HepG2 (cell line): ENCODE data around the gene CPS1. TPM values are rescaled to one million over a fixed set of nuclear protein-coding genes. Genes with fewer than 3 reads are reported as not detected.

Experiments used
- ATAC-seq: fragments of 200-7000 bp; cut with Tn5 transposase; 3 replicates; pipeline ENCODE4 v1.9.1; 2020; ENCODE audit warnings: mild to moderate bottlenecking, moderate library complexity
- BruUV-seq: library from RNA; stranded (reverse); fragments of 400-500 nt; replicated peaks from 2 replicates; lab custom pipeline; 2021; lab: Mats Ljungman, UMichigan
- CTCF ChIA-PET: fragments of 300-600 bp; formaldehyde crosslinking; extraction: SDS; loops from one replicate; lab custom pipeline; 2021; ENCODE audit warnings: low total read pairs, inconsistent platforms, low intra/inter-chr PET ratio; lab: Yijun Ruan, JAX
- POLR2A ChIA-PET: fragments of 350-600 bp; sonication (Branson Sonifier 250); formaldehyde crosslinking; loops from one replicate; lab custom pipeline; 2020; ENCODE audit warnings: antibody characterized with exemption, inconsistent platforms; lab: Yijun Ruan, JAX
- DNase-seq: peaks from one replicate; pipeline ENCODE4 v3.0.0-alpha.2; 2015; ENCODE audit warnings: low spot score
- FAIRE-seq: peaks from 3 replicates; lab custom pipeline; 2011; peaks lifted over from hg19 to GRCh38; lab: Jason Lieb, UNC
- H2AFZ ChIP-seq: one replicate; pipeline ENCODE4 v1.6.1; 2011; ENCODE audit warnings: low read length, inconsistent platforms
- H3K27ac ChIP-seq: fragments of 300-600 bp; 3 replicates; pipeline ENCODE4 v1.8.0; 2011; ENCODE audit warnings: mixed run types, mild to moderate bottlenecking, mixed read lengths, low read length, inconsistent platforms; ENCODE audit not compliant: insufficient read depth; ENCODE audit errors: extremely low read length
- H3K27me3 ChIP-seq, 2 experiments: fragments of 200-600 bp in 1 of 2; 2 replicates in 1 of 2; 3 replicates in 1 of 2; pipeline versions ENCODE4 v1.6.0 to v1.8.0; 2011; ENCODE audit warnings: low read length in 2 of 2, mild to moderate bottlenecking in 2 of 2, moderate library complexity in 2 of 2, inconsistent platforms in 1 of 2; ENCODE audit not compliant: insufficient read depth in 2 of 2, control insufficient read depth in 1 of 2
- H3K36me3 ChIP-seq, 2 experiments: fragments of 200-600 bp in 1 of 2; replicated peaks in 1 of 2; 2 replicates in 1 of 2; 3 replicates in 1 of 2; pipeline versions ENCODE4 v1.5.1 to v1.8.0; 2011; ENCODE audit warnings: low read length in 2 of 2, inconsistent platforms in 1 of 2; ENCODE audit not compliant: insufficient read depth in 2 of 2, control insufficient read depth in 1 of 2
- H3K4me1 ChIP-seq: 2 replicates; pipeline ENCODE4 v1.5.1; 2012; ENCODE audit warnings: low read length, inconsistent platforms; ENCODE audit not compliant: insufficient read depth
- H3K4me2 ChIP-seq: 2 replicates; pipeline ENCODE4 v1.6.0; 2011; ENCODE audit warnings: low read depth, low read length, inconsistent platforms
- H3K4me3 ChIP-seq, 3 experiments: fragments of 200-600 bp in 1 of 3; sonication (generic), shearing (Covaris generic) in 1 of 3; replicated peaks in 1 of 3; 2 replicates each; pipeline ENCODE4 v1.5.1; 2011 to 2016; ENCODE audit warnings: low read length in 3 of 3, inconsistent platforms in 2 of 3, low read depth in 2 of 3, mild to moderate bottlenecking in 2 of 3, control low read depth in 1 of 3, mixed read lengths in 1 of 3; ENCODE audit not compliant: insufficient read depth in 1 of 3
- H3K79me2 ChIP-seq: one replicate; pipeline ENCODE4 v1.6.1; 2011; ENCODE audit warnings: low read length, inconsistent platforms; ENCODE audit not compliant: insufficient read depth
- H3K9ac ChIP-seq: 2 replicates; pipeline ENCODE4 v1.6.0; 2011; ENCODE audit warnings: mild to moderate bottlenecking, low read depth, low read length, inconsistent platforms; ENCODE audit not compliant: insufficient read depth
- H3K9me3 ChIP-seq: 2 replicates; pipeline ENCODE4 v1.5.1; 2012; ENCODE audit warnings: mild to moderate bottlenecking, low read length
- H4K20me1 ChIP-seq: 2 replicates; pipeline ENCODE4 v1.6.0; 2011; ENCODE audit warnings: inconsistent platforms, mild to moderate bottlenecking, low read length, moderate library complexity; ENCODE audit not compliant: insufficient read depth
- DNMT1 ChIP-seq: sonication (generic); formaldehyde crosslinking; IDR thresholded peaks from 2 replicates; pipeline ENCODE4 v1.5.1; 2020; ENCODE audit warnings: mild to moderate bottlenecking, missing genetic modification reagents
- FOXM1 ChIP-seq: sonication (generic); formaldehyde crosslinking; IDR thresholded peaks from 2 replicates; pipeline ENCODE4 v1.5.0; 2020; ENCODE audit warnings: missing genetic modification reagents
- FOXP4 ChIP-seq: sonication (generic); formaldehyde crosslinking; IDR thresholded peaks from 2 replicates; pipeline ENCODE4 v1.4.0; 2020; ENCODE audit warnings: missing genetic modification reagents
- HDAC2 ChIP-seq: sonication (generic); formaldehyde crosslinking; IDR thresholded peaks from 2 replicates; pipeline ENCODE4 v1.4.0; 2020; ENCODE audit warnings: missing genetic modification reagents
- HMG20A ChIP-seq: IDR thresholded peaks from 2 replicates; pipeline ENCODE4 v1.6.1; 2016; ENCODE audit warnings: borderline replicate concordance
- KLF6 ChIP-seq: IDR thresholded peaks from 2 replicates; pipeline ENCODE4 v1.8.0; 2016; ENCODE audit warnings: missing biosample characterization, missing genetic modification reagents
- NR2F1 ChIP-seq, 2 experiments: fragments of 450-650 bp in 1 of 2; formaldehyde crosslinking in 1 of 2; IDR thresholded peaks; 2 replicates each; pipeline versions ENCODE4 v1.5.0 to v1.6.1; 2016 to 2020; ENCODE audit warnings: mild to moderate bottlenecking in 1 of 2, missing compliant biosample characterization in 1 of 2, missing genetic modification reagents in 1 of 2, moderate library complexity in 1 of 2
- SOX5 ChIP-seq: IDR thresholded peaks from 2 replicates; pipeline ENCODE4 v1.6.1; 2016; ENCODE audit warnings: borderline replicate concordance
- ZBTB7B ChIP-seq: sonication (generic); formaldehyde crosslinking; IDR thresholded peaks from 2 replicates; pipeline ENCODE4 v1.4.0; 2020; ENCODE audit warnings: missing genetic modification reagents
- ZFP90 ChIP-seq: sonication (generic); formaldehyde crosslinking; IDR thresholded peaks from 2 replicates; pipeline ENCODE4 v1.8.0; 2022; ENCODE audit warnings: missing genetic modification reagents, mild to moderate bottlenecking, inconsistent platforms, borderline replicate concordance
- ZMYM4 ChIP-seq: sonication (generic); formaldehyde crosslinking; IDR thresholded peaks from 2 replicates; pipeline ENCODE4 v1.8.1; 2023; ENCODE audit warnings: mild to moderate bottlenecking, missing genetic modification reagents
- ZNF224 ChIP-seq: sonication (generic); formaldehyde crosslinking; IDR thresholded peaks from 2 replicates; pipeline ENCODE4 v1.5.0; 2020; ENCODE audit warnings: mild to moderate bottlenecking, missing genetic modification reagents
- ZNF280D ChIP-seq: sonication (generic); formaldehyde crosslinking; IDR thresholded peaks from 2 replicates; pipeline ENCODE4 v1.5.1; 2020; ENCODE audit warnings: mild to moderate bottlenecking, missing genetic modification reagents
- ZNF34 ChIP-seq: sonication (generic); formaldehyde crosslinking; IDR thresholded peaks from 2 replicates; pipeline ENCODE4 v1.4.0; 2020; ENCODE audit warnings: mild to moderate bottlenecking, missing genetic modification reagents, borderline replicate concordance
- ZNF550 ChIP-seq: sonication (generic); formaldehyde crosslinking; IDR thresholded peaks from 2 replicates; pipeline ENCODE4 v1.4.0; 2020; ENCODE audit warnings: mild to moderate bottlenecking, missing genetic modification reagents, borderline replicate concordance
- ZNF83 ChIP-seq: sonication (generic); formaldehyde crosslinking; IDR thresholded peaks from 2 replicates; pipeline ENCODE4 v1.4.0; 2020; ENCODE audit warnings: missing genetic modification reagents, mild to moderate bottlenecking, borderline replicate concordance
- ZSCAN21 ChIP-seq: sonication (generic); formaldehyde crosslinking; IDR thresholded peaks from 2 replicates; pipeline ENCODE4 v1.8.0; 2022; ENCODE audit warnings: mild to moderate bottlenecking, missing genetic modification reagents, moderate library complexity, borderline replicate concordance
- ZSCAN30 ChIP-seq: sonication (generic); formaldehyde crosslinking; IDR thresholded peaks from 2 replicates; pipeline ENCODE4 v1.5.0; 2020; ENCODE audit warnings: mild to moderate bottlenecking, missing genetic modification reagents
- WGBS: methylation state at CpG from one replicate; pipeline ENCODE4 v1.1.6; 2017; ENCODE audit warnings: low lambda C conversion rate; 5-methylcytosine and 5-hydroxymethylcytosine counted together
- in situ Hi-C: cut with HindIII; loops from 2 replicates; pipeline ENCODE4 v1.10.0; 2017; ENCODE audit warnings: low pct_unique_long_range_greater_than_20kb; ENCODE audit not compliant: extremely low pct_ligation_motif_present
- intact Hi-C: fragments of 100-400 bp; cut with micrococcal nuclease; formaldehyde crosslinking; loops from one replicate; pipeline ENCODE4 v1.10.0; 2022; ENCODE audit not compliant: unreplicated experiment
- polyA plus RNA-seq, 8 experiments: library from polyadenylated mRNA; depleted of rRNA in 3 of 8; stranded (reverse) in 7 of 8; unstranded in 1 of 8; fragments of >200 nt; fragmentation: Illumina TruSeq in 4 of 8; extraction: Trizol in 4 of 8; gene quantifications; 2 replicates each; pipeline versions ENCODE4 v1.2.1 to v1.2.3, GENCODE V29; 2011 to 2016; ENCODE audit warnings: low read depth in 4 of 8, missing spikeins in 1 of 8, mixed read lengths in 1 of 8; ENCODE audit not compliant: insufficient read depth in 1 of 8
- total RNA-seq, 5 experiments: library from RNA; depleted of rRNA; stranded (reverse); fragments of >200 nt; fragmentation: Illumina TruSeq; extraction: Trizol; gene quantifications; 2 replicates each; pipeline ENCODE4 v1.2.3, GENCODE V29; 2016; ENCODE audit warnings: low read depth in 1 of 5
- TF ChIP-seq, protein P1 (sequence below): IDR thresholded peaks from 2 replicates; pipeline ENCODE4 v1.6.1; 2016; ENCODE audit warnings: low read depth

CPS1 gene
- total and polyA plus RNA-seq, 2 of the 13 experiments (the other 11 are each of a cell fraction or from before 2014, with no cell fraction given): 24.4 to 51.7 TPM

DNA sequence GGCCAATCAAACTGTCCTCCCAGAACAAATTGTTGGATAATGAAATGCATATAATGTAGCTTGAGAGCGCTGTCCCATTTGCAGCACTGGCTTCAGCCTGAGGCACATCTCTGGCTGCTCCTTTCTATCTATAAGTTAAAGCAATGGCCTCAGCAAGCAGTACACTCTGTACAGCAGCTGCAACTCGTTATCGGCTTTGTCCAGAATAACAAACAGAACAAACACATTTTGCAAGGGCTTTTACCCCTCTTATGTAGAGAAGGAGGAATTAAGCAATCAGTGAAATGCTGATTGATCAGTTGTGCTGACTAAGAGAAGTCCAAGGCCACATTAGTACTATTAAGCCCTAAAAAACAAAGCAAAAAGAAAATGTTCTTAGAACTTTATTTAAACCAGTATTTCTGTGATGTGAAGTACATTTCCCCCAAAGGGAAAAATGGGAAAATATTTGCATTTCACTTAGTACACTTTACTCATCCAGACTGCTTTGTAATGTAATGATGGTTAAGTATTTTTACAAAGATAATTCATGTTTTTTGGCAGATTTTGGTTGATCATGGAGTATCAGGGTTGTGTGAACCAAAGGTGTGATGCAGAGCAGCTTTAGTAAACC, 15.0 kb upstream of the CPS1 start:
- Histone ChIP-seq H3K4me3 (peak overlapping the region in 2 of 3 experiments; percentile 32; a peak in 2 of 6 replicates), H3K36me3 (no peaks in the 10 kb centered on the region; a peak in 1 of 5 replicates), H3K9ac (no peak overlapping the region), H3K27me3 (no peaks in the 10 kb centered on the region), H3K9me3 (no peaks in the 10 kb centered on the region), H3K4me1 (peaks cover 63% of the 10 kb centered on the region), H3K4me2 (peak overlapping the region; percentile 72), H3K79me2 (no peaks in the 10 kb centered on the region), H4K20me1 (no peaks in the 10 kb centered on the region), H2AFZ (no peak overlapping the region), H3K27ac (peak overlapping the region; percentile 80)
- 4% methylated on average over 3 of the region's 3 CpGs for WGBS
- DNase-seq (peak; percentile 95), ATAC-seq (peak; percentile 97), FAIRE-seq (peak; percentile 92)
- BruUV-seq: no TSS peak
- CTCF ChIA-PET: no interaction called here
- intact Hi-C loops: loop anchor here (1.0 to 10.0 kb wide), 4 partner anchors 8 to 423 kb away; partner anchors contain the start of gene LANCL1
- POLR2A ChIA-PET: interaction anchor here (1.3 to 1.8 kb wide), 3 partner anchors 8 to 37 kb away, joined by 4 to 9 read pairs (median 7); no protein-coding TSS in a partner anchor
- in situ Hi-C loops: no loop called here
- TF ChIP-seq ZSCAN21 (CRISPR knock-in tag): no peak
- TF ChIP-seq FOXP4: peak; percentile 99
- no peak for TF ChIP-seq ZNF34 (CRISPR knock-in tag)
- TF ChIP-seq, protein P1, sequence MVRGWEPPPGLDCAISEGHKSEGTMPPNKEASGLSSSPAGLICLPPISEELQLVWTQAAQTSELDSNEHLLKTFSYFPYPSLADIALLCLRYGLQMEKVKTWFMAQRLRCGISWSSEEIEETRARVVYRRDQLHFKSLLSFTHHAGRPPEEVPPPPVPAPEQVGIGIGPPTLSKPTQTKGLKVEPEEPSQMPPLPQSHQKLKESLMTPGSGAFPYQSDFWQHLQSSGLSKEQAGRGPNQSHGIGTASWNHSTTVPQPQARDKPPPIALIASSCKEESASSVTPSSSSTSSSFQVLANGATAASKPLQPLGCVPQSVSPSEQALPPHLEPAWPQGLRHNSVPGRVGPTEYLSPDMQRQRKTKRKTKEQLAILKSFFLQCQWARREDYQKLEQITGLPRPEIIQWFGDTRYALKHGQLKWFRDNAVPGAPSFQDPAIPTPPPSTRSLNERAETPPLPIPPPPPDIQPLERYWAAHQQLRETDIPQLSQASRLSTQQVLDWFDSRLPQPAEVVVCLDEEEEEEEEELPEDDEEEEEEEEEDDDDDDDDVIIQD: peak; percentile 94
- TF ChIP-seq FOXM1 (CRISPR knock-in tag): no peak
- TF ChIP-seq NR2F1 (CRISPR knock-in tag; IDR thresholded peaks at IDR 0.05): peak; percentile 12 to 31; a peak in 1 of 4 replicates
- TF ChIP-seq KLF6: peak; percentile 89
- TF ChIP-seq ZNF83 (CRISPR knock-in tag): no peak
- TF ChIP-seq DNMT1 (CRISPR knock-in tag): no peak
- TF ChIP-seq ZFP90 (CRISPR knock-in tag): peak; percentile 87; the same call in 1 of the 2 replicates
- TF ChIP-seq ZNF280D (CRISPR knock-in tag): peak; percentile 78; the same call in 1 of the 2 replicates
- TF ChIP-seq ZNF550 (CRISPR knock-in tag): no peak
- peak; percentile 91 for TF ChIP-seq ZMYM4 (CRISPR knock-in tag)
- TF ChIP-seq SOX5: peak; percentile 97
- TF ChIP-seq ZNF224 (CRISPR knock-in tag): no peak
- peak; percentile 97 for TF ChIP-seq HDAC2 (CRISPR knock-in tag)
- TF ChIP-seq HMG20A (CRISPR knock-in tag): peak; percentile 98
- TF ChIP-seq ZBTB7B (CRISPR knock-in tag): peak; percentile 84; the same call in 1 of the 2 replicates
- TF ChIP-seq ZSCAN30 (CRISPR knock-in tag): no peak
